ENCODE measurements around the gene SNX13.

SNX13 gene

GRCh38 chr7:17863095-17863808 is 77.0 kb downstream of the SNX13 start:
- no peak for DNase-seq (ENCODE audit: low read depth)
- no peak overlapping the region for H3K4me3 ChIP-seq (ENCODE audit: low read depth, low read length)
- TF ChIP-seq MYC (IDR thresholded peaks at IDR 0.05; ENCODE audit: low read depth, low read length) (no peak), POLR2A (IDR thresholded peaks at IDR 0.05; ENCODE audit: extremely low read depth, insufficient read length) (no peak)

- no peak for TF ChIP-seq POLR2A (IDR thresholded peaks at IDR 0.05; ENCODE audit: extremely low read depth, insufficient read length)
- no peak for TF ChIP-seq MYC (IDR thresholded peaks at IDR 0.05; ENCODE audit: low read depth, low read length)
- no peak for TF ChIP-seq MAX (IDR thresholded peaks at IDR 0.05; ENCODE audit: low read depth, low read length)
- no peak for TF ChIP-seq CTCF (IDR thresholded peaks at IDR 0.05; ENCODE audit: low read depth, low read length)
- DNase-seq (ENCODE audit: low read depth) = no peak
- H3K4me3 ChIP-seq (ENCODE audit: low read depth, low read length) = no peak overlapping the region
Measured at GRCh38 chr7:17856251-17856650, 84.0 kb downstream of the SNX13 start.

- TF ChIP-seq MYC (IDR thresholded peaks at IDR 0.05; ENCODE audit: low read depth, low read length) (no peak), POLR2A (IDR thresholded peaks at IDR 0.05; ENCODE audit: extremely low read depth, insufficient read length) (no peak), MAX (IDR thresholded peaks at IDR 0.05; ENCODE audit: low read depth, low read length) (no peak), CTCF (IDR thresholded peaks at IDR 0.05; ENCODE audit: low read depth, low read length) (no peak)
- no peak for DNase-seq (ENCODE audit: low read depth)
- no peak overlapping the region for H3K4me3 ChIP-seq (ENCODE audit: low read depth, low read length)
Measured at GRCh38 chr7:17855202-17855601, 85.1 kb downstream of the SNX13 start.

- no peak for DNase-seq (ENCODE audit: low read depth)
- H3K4me3 ChIP-seq (ENCODE audit: low read depth, low read length) = no peak overlapping the region
- TF ChIP-seq MAX (IDR thresholded peaks at IDR 0.05; ENCODE audit: low read depth, low read length) (no peak), CTCF (IDR thresholded peaks at IDR 0.05; ENCODE audit: low read depth, low read length) (no peak), MYC (IDR thresholded peaks at IDR 0.05; ENCODE audit: low read depth, low read length) (no peak), POLR2A (IDR thresholded peaks at IDR 0.05; ENCODE audit: extremely low read depth, insufficient read length) (no peak)
Measured at GRCh38 chr7:17854261-17855047, 85.8 kb downstream of the SNX13 start.

GRCh38 chr7:17852361-17852760 is 87.9 kb downstream of the SNX13 start:
- TF ChIP-seq POLR2A (IDR thresholded peaks at IDR 0.05; ENCODE audit: extremely low read depth, insufficient read length) (no peak), CTCF (IDR thresholded peaks at IDR 0.05; ENCODE audit: low read depth, low read length) (no peak), MAX (IDR thresholded peaks at IDR 0.05; ENCODE audit: low read depth, low read length) (no peak), MYC (IDR thresholded peaks at IDR 0.05; ENCODE audit: low read depth, low read length) (no peak)
- no peak overlapping the region for H3K4me3 ChIP-seq (ENCODE audit: low read depth, low read length)
- no peak for DNase-seq (ENCODE audit: low read depth)

- H3K4me3 ChIP-seq (ENCODE audit: low read depth, low read length) = no peak overlapping the region
- TF ChIP-seq CTCF (IDR thresholded peaks at IDR 0.05; ENCODE audit: low read depth, low read length) (no peak), MAX (IDR thresholded peaks at IDR 0.05; ENCODE audit: low read depth, low read length) (no peak), POLR2A (IDR thresholded peaks at IDR 0.05; ENCODE audit: extremely low read depth, insufficient read length) (no peak), MYC (IDR thresholded peaks at IDR 0.05; ENCODE audit: low read depth, low read length) (no peak)
- no peak for DNase-seq (ENCODE audit: low read depth)
Measured at GRCh38 chr7:17849504-17849903, 90.8 kb downstream of the SNX13 start.
